Measurements from ENCODE around the gene PHKA1.
"Not testable (repeated sequence)": the region's sequence is repeated elsewhere in the genome, so short reads cannot be mapped to it uniquely, and the experiment has no call there.

PHKA1 gene

GRCh38 chrX:72713599-72714477 is at the start of gene PHKA1:
PHKA1 (minus strand) TSS chrX:72714306; CDS start chrX:72713880, 426 bp downstream.
- peak; percentile 22 to 35 for DNase-seq (ENCODE audit: extremely low read depth in 1 of 2, low read depth in 1 of 2)

GRCh38 chrX:72760454-72760853 is 46.3 kb upstream of the PHKA1 start:
- DNase-seq (ENCODE audit: extremely low read depth in 1 of 2, low read depth in 1 of 2): not testable (repeated sequence)

GRCh38 chrX:72748545-72748944 is 34.4 kb upstream of the PHKA1 start:
- DNase-seq (ENCODE audit: extremely low read depth in 1 of 2, low read depth in 1 of 2): not testable (repeated sequence)

- DNase-seq (ENCODE audit: extremely low read depth in 1 of 2, low read depth in 1 of 2): not testable (repeated sequence)
These were observed 31.4 kb upstream of the PHKA1 start for GRCh38 chrX:72745546-72745945.

- DNase-seq (ENCODE audit: extremely low read depth in 1 of 2, low read depth in 1 of 2): no peak
These were observed 21.5 kb upstream of the PHKA1 start for GRCh38 chrX:72735561-72735960.

- DNase-seq (ENCODE audit: extremely low read depth in 1 of 2, low read depth in 1 of 2): not testable (repeated sequence)
These were observed 19.5 kb upstream of the PHKA1 start for GRCh38 chrX:72733636-72734035.

GRCh38 chrX:72727846-72728245 is 13.7 kb upstream of the PHKA1 start:
- DNase-seq (ENCODE audit: extremely low read depth in 1 of 2, low read depth in 1 of 2): no peak

- no peak for DNase-seq (ENCODE audit: extremely low read depth in 1 of 2, low read depth in 1 of 2)
These were observed 2.7 kb upstream of the PHKA1 start for GRCh38 chrX:72716766-72717165.

- DNase-seq (ENCODE audit: extremely low read depth in 1 of 2, low read depth in 1 of 2): no peak
These were observed 1.4 kb upstream of the PHKA1 start for GRCh38 chrX:72715546-72715945.

- DNase-seq (ENCODE audit: extremely low read depth in 1 of 2, low read depth in 1 of 2): no peak
These were observed 391 bp upstream of the PHKA1 start for GRCh38 chrX:72714478-72714916.

GRCh38 chrX:72713130-72713529 is 976 bp downstream of the PHKA1 start:
- no peak for DNase-seq (ENCODE audit: extremely low read depth in 1 of 2, low read depth in 1 of 2)

- DNase-seq (ENCODE audit: extremely low read depth in 1 of 2, low read depth in 1 of 2): no peak
These were observed 1.9 kb downstream of the PHKA1 start for GRCh38 chrX:72712094-72712755.

GRCh38 chrX:72705814-72706213 is 8.3 kb downstream of the PHKA1 start:
- DNase-seq (ENCODE audit: extremely low read depth in 1 of 2, low read depth in 1 of 2): no peak

- no peak for DNase-seq (ENCODE audit: extremely low read depth in 1 of 2, low read depth in 1 of 2)
These were observed 9.0 kb downstream of the PHKA1 start for GRCh38 chrX:72705111-72705510.

- no peak for DNase-seq (ENCODE audit: extremely low read depth in 1 of 2, low read depth in 1 of 2)
These were observed 19.9 kb downstream of the PHKA1 start for GRCh38 chrX:72694170-72694569.

- DNase-seq (ENCODE audit: extremely low read depth in 1 of 2, low read depth in 1 of 2): no peak
These were observed 20.6 kb downstream of the PHKA1 start for GRCh38 chrX:72693477-72693876.

- DNase-seq (ENCODE audit: extremely low read depth in 1 of 2, low read depth in 1 of 2): no peak
These were observed 26.7 kb downstream of the PHKA1 start for GRCh38 chrX:72687396-72687795.

GRCh38 chrX:72685810-72686456 is 28.2 kb downstream of the PHKA1 start:
- DNase-seq (ENCODE audit: extremely low read depth in 1 of 2, low read depth in 1 of 2): no peak

GRCh38 chrX:72685018-72685417 is 29.1 kb downstream of the PHKA1 start:
- no peak for DNase-seq (ENCODE audit: extremely low read depth in 1 of 2, low read depth in 1 of 2)

GRCh38 chrX:72683631-72684030 is 30.5 kb downstream of the PHKA1 start:
- DNase-seq (ENCODE audit: extremely low read depth in 1 of 2, low read depth in 1 of 2): no peak

- DNase-seq (ENCODE audit: extremely low read depth in 1 of 2, low read depth in 1 of 2): no peak
These were observed 37.6 kb downstream of the PHKA1 start for GRCh38 chrX:72676465-72676864.

- DNase-seq (ENCODE audit: extremely low read depth in 1 of 2, low read depth in 1 of 2): not testable (repeated sequence)
These were observed 40.2 kb downstream of the PHKA1 start for GRCh38 chrX:72673951-72674350.

Measured in stimulated activated CD8-positive, alpha-beta memory T cell treated with anti-CD3 and anti-CD28 coated beads, Interleukin-7, amount 100 ng/mL, for 48 hours (primary cell).